ENCODE measurements around the gene SMG6. TPM values are rescaled to one million over a fixed set of nuclear protein-coding genes. Genes with fewer than 3 reads are reported as not detected.

SMG6 gene
- total RNA-seq, 1 donor from 2014 or later, result 31.6 TPM

- intact Hi-C loops (cut with micrococcal nuclease), result loop anchor here (1.0 to 5.0 kb wide), 5 partner anchors 29 to 190 kb away; no protein-coding TSS in a partner anchor
- Mint-ChIP-seq H3K27me3 (no peaks in the 10 kb centered on the region), H3K9me3 (no peaks in the 10 kb centered on the region), H3K4me3 (peak overlapping the region; percentile 23), H3K36me3 (ENCODE audit: low read depth) (peaks cover 46% of the 10 kb centered on the region), H3K27ac (peak overlapping the region; percentile 50), H3K4me1 (peaks cover 66% of the 10 kb centered on the region)
- DNase-seq, result no peak
Observed at GRCh38 chr17:2243953-2244352, 59.6 kb downstream of the SMG6 start.

- Mint-ChIP-seq H3K4me1 (peaks cover 60% of the 10 kb centered on the region), H3K9me3 (no peaks in the 10 kb centered on the region), H3K4me3 (no peak overlapping the region), H3K27me3 (no peaks in the 10 kb centered on the region), H3K36me3 (ENCODE audit: low read depth) (peaks cover 43% of the 10 kb centered on the region), H3K27ac (no peak overlapping the region)
- DNase-seq, result no peak
- intact Hi-C loops (cut with micrococcal nuclease), result loop anchor here (2.0 to 5.0 kb wide), 3 partner anchors 19 to 85 kb away; no protein-coding TSS in a partner anchor
Observed at GRCh38 chr17:2241823-2242222, 61.8 kb downstream of the SMG6 start.

- Mint-ChIP-seq H3K9me3 (no peaks in the 10 kb centered on the region), H3K27me3 (no peaks in the 10 kb centered on the region), H3K4me3 (peak overlapping the region; percentile 58), H3K36me3 (ENCODE audit: low read depth) (peaks cover 50% of the 10 kb centered on the region), H3K27ac (peak overlapping the region; percentile 90), H3K4me1 (peaks cover 61% of the 10 kb centered on the region)
- DNase-seq, result no peak
- intact Hi-C loops (cut with micrococcal nuclease), result loop anchor here (2.0 to 5.0 kb wide), 3 partner anchors 18 to 83 kb away; no protein-coding TSS in a partner anchor
Observed at GRCh38 chr17:2240541-2240940, 63.0 kb downstream of the SMG6 start.

GRCh38 chr17:2239882-2240430, 63.6 kb downstream of the SMG6 start:
- Mint-ChIP-seq H3K36me3 (ENCODE audit: low read depth) (peaks cover 56% of the 10 kb centered on the region), H3K4me1 (peaks cover 61% of the 10 kb centered on the region), H3K4me3 (peak overlapping the region; percentile 58), H3K27ac (peak overlapping the region; percentile 90), H3K9me3 (no peaks in the 10 kb centered on the region), H3K27me3 (no peaks in the 10 kb centered on the region)
- peak; percentile 84 for DNase-seq
- intact Hi-C loops (cut with micrococcal nuclease), result loop anchor here (2.0 to 5.0 kb wide), 3 partner anchors 17 to 83 kb away; no protein-coding TSS in a partner anchor

GRCh38 chr17:2239170-2239551, 64.4 kb downstream of the SMG6 start:
- Mint-ChIP-seq H3K4me1 (peaks cover 54% of the 10 kb centered on the region), H3K27me3 (no peaks in the 10 kb centered on the region), H3K9me3 (no peaks in the 10 kb centered on the region), H3K4me3 (peak overlapping the region; percentile 61), H3K36me3 (ENCODE audit: low read depth) (peaks cover 58% of the 10 kb centered on the region), H3K27ac (peak overlapping the region; percentile 74)
- no peak for DNase-seq
- intact Hi-C loops (cut with micrococcal nuclease), result no loop called here

- Mint-ChIP-seq H3K4me3 (peak overlapping the region; percentile 61), H3K27ac (peak overlapping the region; percentile 74), H3K27me3 (no peaks in the 10 kb centered on the region), H3K9me3 (no peaks in the 10 kb centered on the region), H3K36me3 (ENCODE audit: low read depth) (peaks cover 56% of the 10 kb centered on the region), H3K4me1 (peaks cover 51% of the 10 kb centered on the region)
- DNase-seq, result peak; percentile 71
- intact Hi-C loops (cut with micrococcal nuclease), result no loop called here
Observed at GRCh38 chr17:2238432-2239169, 65.0 kb downstream of the SMG6 start.

GRCh38 chr17:2237950-2238349, 65.6 kb downstream of the SMG6 start:
- H3K9me3 Mint-ChIP-seq, result no peaks in the 10 kb centered on the region
- H3K4me1 Mint-ChIP-seq, result peaks cover 55% of the 10 kb centered on the region
- peaks cover 52% of the 10 kb centered on the region for H3K36me3 Mint-ChIP-seq (ENCODE audit: low read depth)
- no peaks in the 10 kb centered on the region for H3K27me3 Mint-ChIP-seq
- no peak for DNase-seq
- intact Hi-C loops (cut with micrococcal nuclease), result no loop called here
- H3K27ac Mint-ChIP-seq, result no peak overlapping the region
- no peak overlapping the region for H3K4me3 Mint-ChIP-seq

GRCh38 chr17:2237521-2237921, 66.1 kb downstream of the SMG6 start:
- no peak overlapping the region for H3K4me3 Mint-ChIP-seq
- intact Hi-C loops (cut with micrococcal nuclease), result no loop called here
- H3K9me3 Mint-ChIP-seq, result no peaks in the 10 kb centered on the region
- peaks cover 52% of the 10 kb centered on the region for H3K36me3 Mint-ChIP-seq (ENCODE audit: low read depth)
- no peaks in the 10 kb centered on the region for H3K27me3 Mint-ChIP-seq
- no peak overlapping the region for H3K27ac Mint-ChIP-seq
- no peak for DNase-seq
- peaks cover 57% of the 10 kb centered on the region for H3K4me1 Mint-ChIP-seq

GRCh38 chr17:2235792-2236366, 67.7 kb downstream of the SMG6 start:
- H3K27me3 Mint-ChIP-seq, result no peaks in the 10 kb centered on the region
- DNase-seq, result no peak
- no peaks in the 10 kb centered on the region for H3K9me3 Mint-ChIP-seq
- H3K36me3 Mint-ChIP-seq (ENCODE audit: low read depth), result peaks cover 51% of the 10 kb centered on the region
- H3K4me1 Mint-ChIP-seq, result peaks cover 61% of the 10 kb centered on the region
- H3K4me3 Mint-ChIP-seq, result no peak overlapping the region
- H3K27ac Mint-ChIP-seq, result no peak overlapping the region
- intact Hi-C loops (cut with micrococcal nuclease), result no loop called here

- H3K36me3 Mint-ChIP-seq (ENCODE audit: low read depth), result peaks cover 51% of the 10 kb centered on the region
Observed at GRCh38 chr17:2235265-2235664, 68.3 kb downstream of the SMG6 start.

GRCh38 chr17:2233441-2233947, 70.1 kb downstream of the SMG6 start:
- Mint-ChIP-seq H3K27me3 (no peaks in the 10 kb centered on the region), H3K36me3 (ENCODE audit: low read depth) (peaks cover 51% of the 10 kb centered on the region), H3K9me3 (no peaks in the 10 kb centered on the region), H3K27ac (no peak overlapping the region), H3K4me1 (peaks cover 58% of the 10 kb centered on the region), H3K4me3 (no peak overlapping the region)
- intact Hi-C loops (cut with micrococcal nuclease), result no loop called here
- DNase-seq, result no peak

More at GRCh38 chr17:2235265-2235664, 68.3 kb downstream of the SMG6 start:
- intact Hi-C loops (cut with micrococcal nuclease), result no loop called here
- no peak for DNase-seq
- Mint-ChIP-seq H3K4me1 (peaks cover 61% of the 10 kb centered on the region), H3K4me3 (no peak overlapping the region), H3K27ac (no peak overlapping the region), H3K27me3 (no peaks in the 10 kb centered on the region), H3K9me3 (no peaks in the 10 kb centered on the region)

- peaks cover 57% of the 10 kb centered on the region for H3K4me1 Mint-ChIP-seq
- peaks cover 49% of the 10 kb centered on the region for H3K36me3 Mint-ChIP-seq (ENCODE audit: low read depth)
- H3K9me3 Mint-ChIP-seq, result no peaks in the 10 kb centered on the region
- H3K27ac Mint-ChIP-seq, result no peak overlapping the region
- no peak for DNase-seq
- H3K4me3 Mint-ChIP-seq, result no peak overlapping the region
- no peaks in the 10 kb centered on the region for H3K27me3 Mint-ChIP-seq
- intact Hi-C loops (cut with micrococcal nuclease), result no loop called here
Observed at GRCh38 chr17:2232244-2232638, 71.3 kb downstream of the SMG6 start.

- H3K27me3 Mint-ChIP-seq, result no peaks in the 10 kb centered on the region
- no peak overlapping the region for H3K4me3 Mint-ChIP-seq
- H3K27ac Mint-ChIP-seq, result peak overlapping the region; percentile 32
- intact Hi-C loops (cut with micrococcal nuclease), result no loop called here
- H3K36me3 Mint-ChIP-seq (ENCODE audit: low read depth), result peaks cover 44% of the 10 kb centered on the region
- H3K4me1 Mint-ChIP-seq, result peaks cover 49% of the 10 kb centered on the region
- DNase-seq, result no peak
- no peaks in the 10 kb centered on the region for H3K9me3 Mint-ChIP-seq
Observed at GRCh38 chr17:2230877-2231276, 72.7 kb downstream of the SMG6 start.

Data from activated CD4-positive, alpha-beta T cell treated with anti-CD3 and anti-CD28 coated beads, Interleukin-2, amount 10 ng/mL, durations not matched to agents 24 days and 14 days (primary cell).